Common myeloid progenitor, CD34-positive (primary cell): ENCODE results near the gene MOV10.
A peak's percentile ranks its signal among the peaks of the same experiment; 100 is the strongest.

ENCODE experiments used
- CTCF ChIA-PET: fragments of 350-600 bp; sonication (Branson Sonifier 250); formaldehyde crosslinking; loops from one replicate; lab custom pipeline; 2021; ENCODE audit warnings: antibody characterized with exemption; lab: Charles Lee
- POLR2A ChIA-PET: fragments of 350-600 bp; sonication (Branson Sonifier 250); formaldehyde crosslinking; loops from one replicate; lab custom pipeline; 2021; ENCODE audit warnings: antibody characterized with exemption; lab: Charles Lee
- DNase-seq, 3 donors: peaks; one replicate each; pipeline versions ENCODE4 v3.0.0 to v3.0.0-alpha.2; 2013
- H3K27ac ChIP-seq, 2 experiments: 1 replicate in 1 of 2; 2 replicates in 1 of 2; pipeline ENCODE4 v1.7.0; 2013; ENCODE audit warnings: inconsistent platforms in 2 of 2, low read length in 2 of 2, mild to moderate bottlenecking in 2 of 2, low read depth in 1 of 2, moderate library complexity in 1 of 2; ENCODE audit not compliant: severe bottlenecking in 2 of 2, insufficient read depth in 1 of 2, poor library complexity in 1 of 2
- H3K27me3 ChIP-seq, 5 experiments: replicated peaks in 2 of 5; 1 replicate in 3 of 5; 2 replicates in 2 of 5; pipeline versions ENCODE4 v1.6.1 to v1.7.0; 2013; ENCODE audit warnings: low read length in 4 of 5, mild to moderate bottlenecking in 2 of 5, moderate library complexity in 2 of 5, inconsistent platforms in 1 of 5; ENCODE audit not compliant: insufficient read depth in 5 of 5, control insufficient read depth in 4 of 5
- H3K36me3 ChIP-seq, 4 experiments: 1 replicate in 2 of 4; 2 replicates in 2 of 4; pipeline versions ENCODE4 v1.6.1 to v1.7.0; 2013; ENCODE audit warnings: low read length in 3 of 4, control low read depth in 1 of 4, mild to moderate bottlenecking in 1 of 4; ENCODE audit not compliant: control insufficient read depth in 4 of 4, insufficient read depth in 4 of 4
- H3K4me1 ChIP-seq, 4 experiments: 1 replicate in 3 of 4; 2 replicates in 1 of 4; pipeline versions ENCODE4 v1.6.1 to v1.7.1; 2013; ENCODE audit warnings: low read length in 3 of 4, mild to moderate bottlenecking in 3 of 4, control low read depth in 1 of 4, inconsistent platforms in 1 of 4, moderate library complexity in 1 of 4; ENCODE audit not compliant: control insufficient read depth in 4 of 4, insufficient read depth in 4 of 4; ENCODE audit errors: control extremely low read depth in 1 of 4
- H3K4me3 ChIP-seq, 7 experiments: 1 replicate in 4 of 7; 2 replicates in 3 of 7; pipeline versions ENCODE4 v1.5.1 to v1.7.0; 2013; ENCODE audit warnings: mild to moderate bottlenecking in 7 of 7, low read length in 6 of 7, moderate library complexity in 6 of 7, inconsistent platforms in 2 of 7, low read depth in 2 of 7, control low read depth in 1 of 7; ENCODE audit not compliant: insufficient read depth in 4 of 7, control insufficient read depth in 1 of 7; ENCODE audit errors: extremely low read depth in 1 of 7
- H3K9me3 ChIP-seq, 5 experiments: 1 replicate in 4 of 5; 2 replicates in 1 of 5; pipeline versions ENCODE4 v1.6.1 to v1.7.1; 2013; ENCODE audit warnings: low read length in 4 of 5, mild to moderate bottlenecking in 2 of 5, inconsistent platforms in 1 of 5, low read depth in 1 of 5, moderate library complexity in 1 of 5; ENCODE audit not compliant: control insufficient read depth in 4 of 5, insufficient read depth in 2 of 5; ENCODE audit errors: control extremely low read depth in 1 of 5
- WGBS: methylation state at CpG from one replicate; pipeline ENCODE4 v1.1.5; 2013; ENCODE audit not compliant: insufficient coverage; 5-methylcytosine and 5-hydroxymethylcytosine counted together

MOV10 gene

GRCh38 chr1:112704934-112705627 is 30.6 kb downstream of the MOV10 start:
- WGBS = 7% methylated on average over 7 of the region's 13 CpGs
- ChIA-PET POLR2A (interaction anchor here (1.2 to 1.6 kb wide), 2 partner anchors 30 to 203 kb away, joined by 4 to 6 read pairs; partner anchors contain the start of gene MOV10), CTCF (interaction anchor here (0.7 to 3.7 kb wide), 6 partner anchors 11 to 68 kb away, joined by 3 to 30 read pairs (median 6); partner anchors contain the start of genes MOV10 and PPM1J)
- H3K9me3 ChIP-seq = no peaks in the 10 kb centered on the region
- H3K4me1 ChIP-seq = peaks cover 8 to 62% (median 51%) of the 10 kb centered on the region in 4 experiments
- peaks cover 0 to 4% (median 0%) of the 10 kb centered on the region in 5 experiments for H3K27me3 ChIP-seq
- peaks cover 0 to 13% (median 3%) of the 10 kb centered on the region in 4 experiments for H3K36me3 ChIP-seq
- DNase-seq = peak; percentile 66 to 80 (median 73)
- H3K27ac ChIP-seq = peak overlapping the region; percentile 21 to 76
- peak overlapping the region in 6 of 7 experiments; percentile 23 to 86 (median 65) for H3K4me3 ChIP-seq

GRCh38 chr1:112706505-112707220 is 32.2 kb downstream of the MOV10 start, which contains the start of gene RHOC:
Gene RHOC (minus strand): TSS chr1:112707127. CDS start chr1:112703799, 3,328 bp downstream.
- ChIA-PET CTCF (interaction anchor here (2.3 to 4.4 kb wide), 2 partner anchors 13 to 315 kb away, joined by 13 to 21 read pairs; a partner anchor contains a TSS), POLR2A (no interaction called here)
- Histone ChIP-seq H3K27ac (peak within 1 kb of the TSS in 1 of 2 experiments; percentile 76), H3K4me3 (peak within 1 kb of the TSS; percentile 54 to 86 (median 76)), H3K36me3 (peaks cover 0 to 5% (median under 1%) of the 10 kb centered on the region in 4 experiments), H3K4me1 (peaks cover 6 to 46% (median 35%) of the 10 kb centered on the region in 4 experiments), H3K27me3 (peaks cover 0 to 4% (median 2%) of the 10 kb centered on the region in 5 experiments), H3K9me3 (no peaks in the 10 kb centered on the region)
- WGBS = 0% methylated on average over 41 of the region's 61 CpGs
- DNase-seq = peak in 1 of 3 donors; percentile 54

GRCh38 chr1:112707221-112708001 is 33.0 kb downstream of the MOV10 start:
- Histone ChIP-seq H3K27ac (no peak overlapping the region), H3K4me1 (peaks cover 3 to 39% (median 31%) of the 10 kb centered on the region in 4 experiments), H3K36me3 (peaks cover 0 to 2% (median 0%) of the 10 kb centered on the region in 4 experiments), H3K9me3 (no peaks in the 10 kb centered on the region), H3K27me3 (peaks cover 0 to 4% (median 2%) of the 10 kb centered on the region in 5 experiments), H3K4me3 (peak overlapping the region; percentile 54 to 86 (median 76))
- ChIA-PET POLR2A (no interaction called here), CTCF (interaction anchor here (0.8 to 4.4 kb wide), 19 partner anchors 9 to 319 kb away, joined by 3 to 21 read pairs (median 4); partner anchors contain the start of genes MOV10 and WNT2B)
- peak; percentile 56 to 75 (median 57) for DNase-seq
- WGBS = 13% methylated on average over 33 of the region's 42 CpGs

- CTCF ChIA-PET = interaction anchor here (0.6 to 4.4 kb wide), 23 partner anchors 9 to 319 kb away, joined by 3 to 21 read pairs (median 4); partner anchors contain the start of genes MOV10 and WNT2B
- Histone ChIP-seq H3K36me3 (no peaks in the 10 kb centered on the region), H3K27ac (no peak overlapping the region), H3K4me3 (peak overlapping the region in 1 of 7 experiments; percentile 76), H3K9me3 (no peaks in the 10 kb centered on the region), H3K27me3 (peaks cover 0 to 4% (median 2%) of the 10 kb centered on the region in 5 experiments), H3K4me1 (peaks cover 3 to 33% (median 31%) of the 10 kb centered on the region in 4 experiments)
- POLR2A ChIA-PET = no interaction called here
- DNase-seq = no peak
- 92% methylated on average over 4 of the region's 6 CpGs for WGBS
Observed at GRCh38 chr1:112708002-112708448, 33.6 kb downstream of the MOV10 start.

- ChIA-PET CTCF (interaction anchor here (0.6 to 4.4 kb wide), 23 partner anchors 8 to 320 kb away, joined by 3 to 21 read pairs (median 4); partner anchors contain the start of genes MOV10 and WNT2B), POLR2A (no interaction called here)
- H3K9me3 ChIP-seq = no peaks in the 10 kb centered on the region
- no peak overlapping the region for H3K27ac ChIP-seq
- WGBS = 80% methylated on average over 1 of the region's 3 CpGs
- H3K36me3 ChIP-seq = no peaks in the 10 kb centered on the region
- H3K27me3 ChIP-seq = peaks cover 0 to 4% (median 2%) of the 10 kb centered on the region in 5 experiments
- peaks cover 3 to 33% (median 31%) of the 10 kb centered on the region in 4 experiments for H3K4me1 ChIP-seq
- no peak overlapping the region for H3K4me3 ChIP-seq
- DNase-seq = no peak
Observed at GRCh38 chr1:112708489-112708888, 34.0 kb downstream of the MOV10 start.

GRCh38 chr1:112710159-112710558 is 35.7 kb downstream of the MOV10 start:
- Histone ChIP-seq H3K36me3 (no peaks in the 10 kb centered on the region), H3K4me1 (peaks cover 3 to 37% (median 34%) of the 10 kb centered on the region in 4 experiments), H3K9me3 (no peaks in the 10 kb centered on the region), H3K27me3 (peaks cover 0 to 9% (median 2%) of the 10 kb centered on the region in 5 experiments), H3K27ac (no peak overlapping the region), H3K4me3 (no peak overlapping the region)
- no peak for DNase-seq
- WGBS = 100% methylated on average over 6 of the region's 7 CpGs
- POLR2A ChIA-PET = interaction anchor here (0.6 kb wide), 1 partner anchor 88 kb away, joined by 3 read pairs; no protein-coding TSS in a partner anchor
- CTCF ChIA-PET = interaction anchor here (0.9 to 4.4 kb wide), 6 partner anchors 10 to 320 kb away, joined by 3 to 21 read pairs (median 8); a partner anchor contains a TSS
